Tibial nerve (tissue), 4 donors: Measurements from ENCODE around the gene GRAMD4.

ENCODE experiments used
- EP300 ChIP-seq, 2 donors: sonication (generic); formaldehyde crosslinking; IDR thresholded peaks; one replicate each; pipeline ENCODE4 v1.6.1; 2017; ENCODE audit warnings: antibody characterized with exemption in 2 of 2, mild to moderate bottlenecking in 1 of 2
- TF ChIP-seq, protein P1 (sequence below), 5 experiments: fragments of 200-600 bp in 3 of 5; fragments of 450-650 bp in 2 of 5; sonication (generic) in 3 of 5; IDR thresholded peaks; one replicate each; pipeline ENCODE4 v1.5.1; 2016 to 2019; ENCODE audit warnings: antibody characterized with exemption in 5 of 5, mild to moderate bottlenecking in 3 of 5, moderate library complexity in 2 of 5

DNA sequence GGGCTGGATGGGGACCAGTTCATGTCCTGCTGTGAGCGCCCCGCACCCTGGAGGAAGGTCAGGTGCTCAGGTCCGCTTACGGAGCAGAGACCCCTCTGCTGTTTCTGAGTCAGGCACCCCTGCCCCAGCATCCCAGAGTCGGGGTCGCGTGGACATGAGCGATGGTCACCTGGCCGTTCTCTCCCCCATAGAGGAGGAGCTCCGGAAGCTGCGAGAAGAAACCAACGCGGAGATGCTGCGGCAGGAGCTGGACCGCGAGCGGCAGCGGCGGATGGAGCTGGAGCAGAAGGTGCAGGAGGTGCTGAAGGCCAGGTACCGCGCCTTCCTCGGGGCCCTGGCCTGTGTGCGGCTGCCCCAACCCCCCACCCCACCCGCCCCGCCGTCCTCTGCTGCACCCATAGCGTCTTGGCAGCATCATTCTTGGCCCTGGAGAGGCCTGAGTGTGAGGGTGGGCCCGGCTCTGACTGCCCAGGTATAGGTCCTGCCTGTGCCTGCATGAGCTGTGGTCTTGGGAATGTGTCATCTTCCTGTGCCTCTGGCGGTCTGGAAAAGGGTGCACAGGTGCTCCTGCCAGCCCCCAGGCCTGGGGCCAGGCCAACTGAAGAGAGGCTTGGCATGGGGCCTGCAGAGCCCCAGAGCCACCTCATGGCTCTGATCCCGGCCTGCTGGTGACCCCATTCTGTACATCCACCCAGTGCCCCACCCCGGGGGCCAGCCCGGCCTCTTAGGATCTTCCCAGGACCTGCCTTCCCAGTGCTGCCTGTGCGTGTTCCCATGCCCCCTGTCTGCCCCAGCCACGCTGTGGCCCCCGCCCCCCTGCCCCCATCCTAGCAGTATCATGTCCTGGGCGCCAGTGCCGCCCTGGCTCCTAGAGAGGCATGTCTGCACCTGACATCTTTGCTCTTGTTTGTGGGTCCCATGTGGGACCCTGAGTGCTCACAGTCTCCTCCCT lies 38.1 kb downstream of the GRAMD4 start:
- TF ChIP-seq, protein P1, sequence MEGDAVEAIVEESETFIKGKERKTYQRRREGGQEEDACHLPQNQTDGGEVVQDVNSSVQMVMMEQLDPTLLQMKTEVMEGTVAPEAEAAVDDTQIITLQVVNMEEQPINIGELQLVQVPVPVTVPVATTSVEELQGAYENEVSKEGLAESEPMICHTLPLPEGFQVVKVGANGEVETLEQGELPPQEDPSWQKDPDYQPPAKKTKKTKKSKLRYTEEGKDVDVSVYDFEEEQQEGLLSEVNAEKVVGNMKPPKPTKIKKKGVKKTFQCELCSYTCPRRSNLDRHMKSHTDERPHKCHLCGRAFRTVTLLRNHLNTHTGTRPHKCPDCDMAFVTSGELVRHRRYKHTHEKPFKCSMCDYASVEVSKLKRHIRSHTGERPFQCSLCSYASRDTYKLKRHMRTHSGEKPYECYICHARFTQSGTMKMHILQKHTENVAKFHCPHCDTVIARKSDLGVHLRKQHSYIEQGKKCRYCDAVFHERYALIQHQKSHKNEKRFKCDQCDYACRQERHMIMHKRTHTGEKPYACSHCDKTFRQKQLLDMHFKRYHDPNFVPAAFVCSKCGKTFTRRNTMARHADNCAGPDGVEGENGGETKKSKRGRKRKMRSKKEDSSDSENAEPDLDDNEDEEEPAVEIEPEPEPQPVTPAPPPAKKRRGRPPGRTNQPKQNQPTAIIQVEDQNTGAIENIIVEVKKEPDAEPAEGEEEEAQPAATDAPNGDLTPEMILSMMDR (IDR thresholded peaks at IDR 0.05) = no peak
- no peak for TF ChIP-seq EP300 (IDR thresholded peaks at IDR 0.05)
